Panc1 (cell line): ENCODE data around the gene DUSP9. TPM values are rescaled to one million over a fixed set of nuclear protein-coding genes. Genes with fewer than 3 reads are reported as not detected.

Source experiments
- ATAC-seq: fragments of 200-7000 bp; cut with Tn5 transposase; 2 replicates; pipeline ENCODE4 v1.9.1; 2020; ENCODE audit warnings: mild to moderate bottlenecking, moderate library complexity
- BruUV-seq: library from RNA; stranded (reverse); fragments of 400-500 nt; replicated peaks from 2 replicates; lab custom pipeline; 2021; lab: Mats Ljungman, UMichigan
- CTCF ChIA-PET: fragments of 300-600 bp; sonication (Branson Sonifier 250); formaldehyde crosslinking; loops from one replicate; lab custom pipeline; 2022; ENCODE audit warnings: antibody characterized with exemption; lab: Charles Lee
- POLR2A ChIA-PET: fragments of 300-600 bp; sonication (Branson Sonifier 250); formaldehyde crosslinking; loops from one replicate; lab custom pipeline; 2022; ENCODE audit warnings: antibody characterized with exemption; lab: Charles Lee
- DNase-seq: peaks from one replicate; pipeline ENCODE4 v3.0.0-alpha.2; 2010; ENCODE audit warnings: low read depth, low spot score
- H3K27ac ChIP-seq: 2 replicates; pipeline ENCODE4 v1.5.1; 2011; ENCODE audit warnings: mild to moderate bottlenecking, low read length, inconsistent platforms
- H3K27me3 ChIP-seq: fragments of 200-500 bp; sonication (Bioruptor generic); 2 replicates; pipeline ENCODE4 v1.6.0; 2014; ENCODE audit warnings: low read length, inconsistent platforms; ENCODE audit not compliant: control insufficient read depth, insufficient read depth
- H3K36me3 ChIP-seq: fragments of 200-500 bp; sonication (Bioruptor generic); 2 replicates; pipeline ENCODE4 v1.5.1; 2014; ENCODE audit warnings: inconsistent platforms, mild to moderate bottlenecking, low read length, moderate library complexity; ENCODE audit not compliant: control insufficient read depth, insufficient read depth
- H3K4me1 ChIP-seq: 2 replicates; pipeline ENCODE4 v1.5.1; 2011; ENCODE audit warnings: inconsistent platforms, mild to moderate bottlenecking, low read length, moderate library complexity; ENCODE audit not compliant: control insufficient read depth, insufficient read depth
- H3K4me3 ChIP-seq, 2 experiments: 2 replicates each; pipeline ENCODE4 v1.5.1; 2011 to 2012; ENCODE audit warnings: low read depth in 2 of 2, low read length in 2 of 2, mild to moderate bottlenecking in 2 of 2, inconsistent platforms in 1 of 2, moderate library complexity in 1 of 2
- H3K9me3 ChIP-seq: fragments of 200-500 bp; sonication (Bioruptor generic); 2 replicates; pipeline ENCODE4 v1.5.1; 2014; ENCODE audit warnings: low read depth, mild to moderate bottlenecking, inconsistent platforms, low read length, moderate library complexity; ENCODE audit not compliant: control insufficient read depth, insufficient read depth
- CTCF ChIP-seq: fragments of 450-650 bp; IDR thresholded peaks from 2 replicates; pipeline ENCODE4 v1.5.1; 2017; ENCODE audit warnings: mild to moderate bottlenecking
- POLR2AphosphoS5 ChIP-seq: IDR thresholded peaks from 2 replicates; pipeline ENCODE4 v1.6.1; 2012; ENCODE audit warnings: mild to moderate bottlenecking, low read depth, low read length, moderate library complexity
- REST ChIP-seq, 2 experiments: IDR thresholded peaks; 2 replicates each; pipeline ENCODE4 v1.6.1; 2011 to 2012; ENCODE audit warnings: low read depth in 2 of 2, control low read depth in 1 of 2, low read length in 1 of 2, mild to moderate bottlenecking in 1 of 2, moderate library complexity in 1 of 2; ENCODE audit not compliant: insufficient read depth in 1 of 2
- SIN3A ChIP-seq: IDR thresholded peaks from 2 replicates; pipeline ENCODE4 v1.6.1; 2012; ENCODE audit warnings: low read depth, mild to moderate bottlenecking, low read length, moderate library complexity, borderline replicate concordance; ENCODE audit not compliant: insufficient read depth
- TCF7L2 ChIP-seq: IDR thresholded peaks from 2 replicates; pipeline ENCODE4 v1.6.1; 2011; ENCODE audit warnings: mild to moderate bottlenecking, low read depth, low read length, inconsistent platforms
- in situ Hi-C: cut with HindIII; loops from 2 replicates; pipeline ENCODE4 v1.10.0; 2016; ENCODE audit warnings: low sequenced_read_pairs, low pct_unique_long_range_greater_than_20kb
- intact Hi-C: fragments of 100-400 bp; cut with micrococcal nuclease; formaldehyde crosslinking; loops from one replicate; pipeline ENCODE4 v1.10.0; 2022; ENCODE audit not compliant: unreplicated experiment
- total RNA-seq: library from RNA; stranded (reverse); gene quantifications from one replicate; pipeline ENCODE4 v1.2.1, GENCODE V29; 2021; ENCODE audit not compliant: unreplicated experiment

DUSP9 gene
- total RNA-seq, 1 experiment from 2014 or later: 7.1 TPM

GRCh38 chrX:153632595-153632946 lies 14.4 kb upstream of the DUSP9 start:
- POLR2A ChIA-PET: no interaction called here
- in situ Hi-C loops: no loop called here
- Histone ChIP-seq H3K9me3 (no peaks in the 10 kb centered on the region), H3K36me3 (no peaks in the 10 kb centered on the region), H3K4me3 (no peak overlapping the region), H3K27me3 (no peaks in the 10 kb centered on the region), H3K27ac (no peak overlapping the region), H3K4me1 (no peaks in the 10 kb centered on the region)
- CTCF ChIA-PET: no interaction called here
- ATAC-seq (no peak), DNase-seq (no peak)
- intact Hi-C loops: no loop called here
- no TSS peak for BruUV-seq
- no peak for TF ChIP-seq TCF7L2
- TF ChIP-seq REST (IDR thresholded peaks at IDR 0.05; ENCODE audit: insufficient read depth in 1 of 2, low read depth in 2 of 2, low read length in 1 of 2): no peak
- TF ChIP-seq SIN3A: no peak
- TF ChIP-seq POLR2AphosphoS5: no peak

- TF ChIP-seq SIN3A (no peak), POLR2AphosphoS5 (no peak), CTCF (no peak), REST (IDR thresholded peaks at IDR 0.05; ENCODE audit: insufficient read depth in 1 of 2, low read depth in 2 of 2, low read length in 1 of 2) (no peak), TCF7L2 (no peak)
- Histone ChIP-seq H3K9me3 (no peaks in the 10 kb centered on the region), H3K4me3 (no peak overlapping the region), H3K27me3 (no peaks in the 10 kb centered on the region), H3K36me3 (no peaks in the 10 kb centered on the region), H3K27ac (no peak overlapping the region), H3K4me1 (no peaks in the 10 kb centered on the region)
- DNase-seq (no peak), ATAC-seq (no peak)
- intact Hi-C loops (no loop called here), in situ Hi-C loops (no loop called here)
- CTCF ChIA-PET: no interaction called here
- BruUV-seq: no TSS peak
- POLR2A ChIA-PET: no interaction called here
Observed at GRCh38 chrX:153633048-153633447, 14.0 kb upstream of the DUSP9 start.
